Sigmoid colon (tissue), 4 donors: ENCODE measurements around the gene UBE3B.

Source experiments
- EP300 ChIP-seq, 4 donors: sonication (generic); formaldehyde crosslinking; IDR thresholded peaks; one replicate each; pipeline ENCODE4 v1.6.1; 2017; ENCODE audit warnings: antibody characterized with exemption in 4 of 4
- POLR2A ChIP-seq, 2 donors: fragments of 450-650 bp; IDR thresholded peaks; one replicate each; pipeline ENCODE4 v1.6.1; 2016; ENCODE audit warnings: antibody characterized with exemption in 2 of 2, mild to moderate bottlenecking in 2 of 2, moderate library complexity in 2 of 2
- POLR2AphosphoS5 ChIP-seq, 4 donors: sonication (generic); formaldehyde crosslinking; IDR thresholded peaks; one replicate each; pipeline ENCODE4 v1.6.1; 2017; ENCODE audit warnings: antibody characterized with exemption in 4 of 4
- TF ChIP-seq, protein P1 (sequence below), 4 experiments: fragments of 450-650 bp in 3 of 4; fragments of 200-600 bp in 1 of 4; IDR thresholded peaks; one replicate each; pipeline ENCODE4 v1.5.1; 2016 to 2019; ENCODE audit warnings: antibody characterized with exemption in 4 of 4, mild to moderate bottlenecking in 3 of 4, moderate library complexity in 2 of 4

DNA sequence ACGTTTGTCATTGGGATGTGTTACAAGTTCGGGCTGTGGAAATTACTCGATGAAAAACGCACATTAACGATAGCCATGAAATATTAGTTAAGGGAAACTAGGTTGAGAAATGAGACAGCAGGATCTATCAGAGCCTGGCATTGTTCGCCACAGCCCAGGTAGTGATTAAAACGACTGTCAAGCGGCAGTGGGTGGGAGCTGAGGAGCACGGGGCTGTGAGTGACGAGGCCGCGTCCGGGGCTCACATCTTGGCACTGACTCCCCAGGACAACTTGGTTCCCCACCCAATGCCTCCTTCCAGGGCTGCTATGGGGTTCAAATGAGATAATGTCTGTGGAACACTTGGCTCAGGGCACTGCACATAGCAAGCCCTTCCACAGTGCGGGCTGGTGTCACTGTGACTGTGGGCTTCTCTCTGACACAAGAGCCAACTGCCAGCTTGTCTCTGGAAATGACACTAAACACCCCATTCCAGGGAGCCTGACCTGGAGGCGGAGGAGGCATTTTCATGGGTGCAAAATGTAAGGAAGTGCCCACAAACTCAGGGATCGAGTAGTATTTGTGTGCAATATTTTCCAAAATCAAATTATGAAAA lies 76.6 kb downstream of the UBE3B start:
- TF ChIP-seq POLR2A (IDR thresholded peaks at IDR 0.05) (no peak), POLR2AphosphoS5 (IDR thresholded peaks at IDR 0.05) (no peak), EP300 (IDR thresholded peaks at IDR 0.05) (no peak)
- TF ChIP-seq, protein P1, sequence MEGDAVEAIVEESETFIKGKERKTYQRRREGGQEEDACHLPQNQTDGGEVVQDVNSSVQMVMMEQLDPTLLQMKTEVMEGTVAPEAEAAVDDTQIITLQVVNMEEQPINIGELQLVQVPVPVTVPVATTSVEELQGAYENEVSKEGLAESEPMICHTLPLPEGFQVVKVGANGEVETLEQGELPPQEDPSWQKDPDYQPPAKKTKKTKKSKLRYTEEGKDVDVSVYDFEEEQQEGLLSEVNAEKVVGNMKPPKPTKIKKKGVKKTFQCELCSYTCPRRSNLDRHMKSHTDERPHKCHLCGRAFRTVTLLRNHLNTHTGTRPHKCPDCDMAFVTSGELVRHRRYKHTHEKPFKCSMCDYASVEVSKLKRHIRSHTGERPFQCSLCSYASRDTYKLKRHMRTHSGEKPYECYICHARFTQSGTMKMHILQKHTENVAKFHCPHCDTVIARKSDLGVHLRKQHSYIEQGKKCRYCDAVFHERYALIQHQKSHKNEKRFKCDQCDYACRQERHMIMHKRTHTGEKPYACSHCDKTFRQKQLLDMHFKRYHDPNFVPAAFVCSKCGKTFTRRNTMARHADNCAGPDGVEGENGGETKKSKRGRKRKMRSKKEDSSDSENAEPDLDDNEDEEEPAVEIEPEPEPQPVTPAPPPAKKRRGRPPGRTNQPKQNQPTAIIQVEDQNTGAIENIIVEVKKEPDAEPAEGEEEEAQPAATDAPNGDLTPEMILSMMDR (IDR thresholded peaks at IDR 0.05): no peak
